ENCODE data around the gene PRKCA. TPM values are rescaled to one million over a fixed set of nuclear protein-coding genes. Genes with fewer than 3 reads are reported as not detected.

PRKCA gene
- total RNA-seq, 4 donors from 2014 or later: 9.6 to 15.5 (median 11.1) TPM

DNA sequence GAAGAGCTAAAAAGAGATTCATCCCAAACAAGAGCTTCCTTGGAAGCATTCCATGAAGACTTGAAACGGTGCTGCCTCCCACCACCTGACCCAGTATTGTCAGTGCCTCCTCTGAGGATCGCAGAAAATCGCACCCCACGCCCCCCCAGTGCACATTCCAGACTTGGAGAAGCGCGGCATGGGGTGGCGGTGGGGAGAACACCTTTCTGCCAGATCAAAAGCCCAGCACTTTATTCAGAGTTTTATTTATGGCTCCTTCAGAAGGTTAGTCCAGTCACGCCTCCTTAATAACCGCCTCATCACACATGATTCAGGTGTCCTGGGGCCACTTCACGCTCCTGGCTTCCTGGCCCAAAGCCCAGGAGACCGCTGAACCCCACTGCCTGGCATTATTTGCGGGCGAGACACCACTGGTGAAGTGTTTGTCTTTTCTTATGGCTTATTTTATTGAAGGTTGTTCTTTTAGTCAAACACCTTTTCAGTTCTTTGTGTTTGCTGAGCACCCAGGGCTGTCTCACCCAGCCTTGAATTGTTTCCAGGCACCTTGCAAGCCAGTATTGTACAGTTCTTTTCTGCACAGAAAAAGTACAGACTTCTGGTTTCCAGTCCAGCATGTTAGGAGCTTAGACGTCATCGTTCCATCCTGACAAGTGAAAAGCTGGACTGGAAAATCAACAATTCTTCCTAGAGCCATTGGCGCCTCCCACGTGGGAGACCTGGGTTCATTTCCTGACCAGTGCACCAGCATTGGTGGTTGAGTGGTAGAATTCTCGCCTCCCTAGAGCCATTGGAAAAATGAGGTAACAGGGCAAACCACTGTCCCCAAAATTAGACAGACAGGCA, 452.9 kb downstream of the PRKCA start:
- peak in 1 of 2 donors; percentile 66 for DNase-seq (ENCODE audit: low spot score in 2 of 2)
- WGBS, 2 donors: 58 to 65% methylated on average over 18 of the region's 18 CpGs
- no peak for TF ChIP-seq POLR2A (IDR thresholded peaks at IDR 0.05)
- TF ChIP-seq, protein P1, sequence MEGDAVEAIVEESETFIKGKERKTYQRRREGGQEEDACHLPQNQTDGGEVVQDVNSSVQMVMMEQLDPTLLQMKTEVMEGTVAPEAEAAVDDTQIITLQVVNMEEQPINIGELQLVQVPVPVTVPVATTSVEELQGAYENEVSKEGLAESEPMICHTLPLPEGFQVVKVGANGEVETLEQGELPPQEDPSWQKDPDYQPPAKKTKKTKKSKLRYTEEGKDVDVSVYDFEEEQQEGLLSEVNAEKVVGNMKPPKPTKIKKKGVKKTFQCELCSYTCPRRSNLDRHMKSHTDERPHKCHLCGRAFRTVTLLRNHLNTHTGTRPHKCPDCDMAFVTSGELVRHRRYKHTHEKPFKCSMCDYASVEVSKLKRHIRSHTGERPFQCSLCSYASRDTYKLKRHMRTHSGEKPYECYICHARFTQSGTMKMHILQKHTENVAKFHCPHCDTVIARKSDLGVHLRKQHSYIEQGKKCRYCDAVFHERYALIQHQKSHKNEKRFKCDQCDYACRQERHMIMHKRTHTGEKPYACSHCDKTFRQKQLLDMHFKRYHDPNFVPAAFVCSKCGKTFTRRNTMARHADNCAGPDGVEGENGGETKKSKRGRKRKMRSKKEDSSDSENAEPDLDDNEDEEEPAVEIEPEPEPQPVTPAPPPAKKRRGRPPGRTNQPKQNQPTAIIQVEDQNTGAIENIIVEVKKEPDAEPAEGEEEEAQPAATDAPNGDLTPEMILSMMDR (IDR thresholded peaks at IDR 0.05): no peak
- intact Hi-C loops (cut with DNase I; ENCODE audit: low total_unique reads): no loop called here
- H3K4me3 ChIP-seq (ENCODE audit: low read depth, poor library complexity, severe bottlenecking): no peak overlapping the region

DNA sequence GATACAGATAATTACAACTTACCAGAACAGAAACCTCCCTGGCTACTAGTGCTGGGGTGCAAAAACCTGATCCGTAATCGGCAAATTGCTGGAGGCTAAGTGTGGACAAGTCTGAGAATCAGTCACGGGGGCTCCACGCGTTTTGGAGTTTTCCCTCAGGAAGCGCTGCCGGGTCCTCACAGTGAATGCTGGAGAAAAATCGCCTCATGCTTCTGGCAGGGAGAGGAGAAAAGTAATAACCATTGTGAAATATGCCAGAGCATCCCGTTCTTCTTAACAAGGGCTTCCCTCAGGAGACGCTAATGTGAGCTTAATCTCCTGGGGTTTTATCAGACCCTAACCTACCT, 453.5 kb downstream of the PRKCA start:
- intact Hi-C loops (cut with DNase I; ENCODE audit: low total_unique reads): no loop called here
- H3K4me3 ChIP-seq (ENCODE audit: low read depth, poor library complexity, severe bottlenecking): no peak overlapping the region
- peak in 1 of 2 donors; percentile 57 for DNase-seq (ENCODE audit: low spot score in 2 of 2)
- 71 to 80% methylated on average over 10 of the region's 10 CpGs for WGBS, 2 donors
- TF ChIP-seq POLR2A (IDR thresholded peaks at IDR 0.05): no peak
- TF ChIP-seq, protein P1 (IDR thresholded peaks at IDR 0.05): no peak

DNA sequence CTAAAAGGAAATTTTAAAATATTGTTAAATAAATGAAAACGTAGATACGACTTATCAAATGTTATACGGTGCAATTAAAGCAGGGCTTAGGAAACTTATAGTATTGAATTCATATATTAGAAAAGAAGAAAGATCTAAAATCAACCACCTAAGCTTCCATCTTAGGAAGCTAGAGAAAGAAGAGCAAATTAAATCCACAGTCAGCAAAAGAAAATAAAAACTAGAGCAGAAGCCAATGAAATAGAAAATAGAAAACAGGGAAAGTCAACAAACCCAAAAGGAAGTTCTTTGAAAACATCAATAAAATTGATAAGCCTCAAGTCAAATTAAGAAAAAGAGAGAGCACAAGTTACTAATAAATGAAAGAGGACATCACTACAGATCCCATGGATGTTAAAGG, 457.9 kb downstream of the PRKCA start:
- no peak for DNase-seq (ENCODE audit: low spot score in 2 of 2)
- H3K4me3 ChIP-seq (ENCODE audit: low read depth, poor library complexity, severe bottlenecking): no peak overlapping the region
- intact Hi-C loops (cut with DNase I; ENCODE audit: low total_unique reads): no loop called here
- WGBS, 2 donors: 97 to 100% methylated on average over 3 of the region's 3 CpGs
- TF ChIP-seq, protein P1 (IDR thresholded peaks at IDR 0.05): no peak
- TF ChIP-seq POLR2A (IDR thresholded peaks at IDR 0.05): no peak

DNA sequence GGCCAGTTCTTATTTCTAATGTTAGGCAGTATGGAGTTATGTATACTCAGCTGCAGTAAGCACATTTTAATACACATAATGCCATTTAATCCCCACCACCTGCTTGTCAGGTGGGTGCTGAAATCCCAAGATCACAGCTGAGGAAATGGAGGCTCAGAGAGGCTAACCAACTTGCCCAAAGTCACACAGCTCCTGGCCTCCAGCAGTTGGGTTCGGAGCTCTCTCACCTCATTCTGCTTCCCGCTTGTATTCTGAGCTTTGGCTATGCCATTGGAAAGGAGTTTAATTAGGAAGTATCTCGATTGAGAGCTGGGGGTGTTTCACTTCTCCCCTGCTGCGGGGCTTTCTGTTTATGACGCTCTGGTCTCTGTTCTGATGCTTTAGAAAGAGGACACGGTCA, 459.9 kb downstream of the PRKCA start:
- TF ChIP-seq POLR2A (IDR thresholded peaks at IDR 0.05): no peak
- TF ChIP-seq, protein P1 (IDR thresholded peaks at IDR 0.05): no peak
- intact Hi-C loops (cut with DNase I; ENCODE audit: low total_unique reads): no loop called here
- WGBS, 2 donors: 85 to 92% methylated on average over 6 of the region's 6 CpGs
- H3K4me3 ChIP-seq (ENCODE audit: low read depth, poor library complexity, severe bottlenecking): no peak overlapping the region
- DNase-seq (ENCODE audit: low spot score in 2 of 2): peak in 1 of 2 donors; percentile 29

DNA sequence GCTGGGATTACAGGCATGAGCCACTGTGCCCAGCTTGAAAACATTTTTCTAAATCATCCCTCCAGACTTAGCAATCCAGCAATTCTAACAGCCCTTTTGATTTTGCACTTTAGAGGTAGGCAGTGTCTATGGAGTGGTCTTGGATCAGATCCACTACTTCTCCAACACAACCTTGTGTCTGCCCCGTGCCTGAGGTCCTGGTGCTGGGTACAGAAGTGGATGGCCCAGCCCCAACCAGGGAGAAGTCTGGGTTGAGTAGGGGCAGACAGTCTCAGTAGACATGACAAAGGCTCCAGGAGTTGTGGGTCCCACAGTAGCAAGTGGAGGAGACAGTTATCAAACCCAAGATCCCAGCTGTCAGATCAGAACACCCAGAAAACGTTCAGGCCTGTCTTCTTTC, 460.6 kb downstream of the PRKCA start:
- no peak for DNase-seq (ENCODE audit: low spot score in 2 of 2)
- WGBS, 2 donors: 58 to 69% methylated on average over 2 of the region's 2 CpGs
- intact Hi-C loops (cut with DNase I; ENCODE audit: low total_unique reads): loop anchor here (1.0 kb wide), 1 partner anchor 37 kb away; no protein-coding TSS in a partner anchor
- TF ChIP-seq, protein P1 (IDR thresholded peaks at IDR 0.05): no peak
- TF ChIP-seq POLR2A (IDR thresholded peaks at IDR 0.05): no peak
- no peak overlapping the region for H3K4me3 ChIP-seq (ENCODE audit: low read depth, poor library complexity, severe bottlenecking)
